Measurements from ENCODE around the gene ZNF710. TPM values are rescaled to one million over a fixed set of nuclear protein-coding genes. Genes with fewer than 3 reads are reported as not detected.

The ZNF710 gene
- total and polyA plus RNA-seq, 2 experiments from 2014 or later, result 7.8 to 22.2 TPM

GRCh38 chr15:90060797-90061196 lies 59.7 kb downstream of the ZNF710 start:
- peaks cover 44% of the 10 kb centered on the region for H3K4me1 ChIP-seq (ENCODE audit: low read depth)
- H3K27ac ChIP-seq, result no peak overlapping the region
- H3K36me3 ChIP-seq, result no peaks in the 10 kb centered on the region

GRCh38 chr15:90062023-90062442 lies 60.9 kb downstream of the ZNF710 start:
- DNase-seq (ENCODE audit: low read depth in 1 of 2, low spot score in 1 of 2), result peak; percentile 48 to 56
- Histone ChIP-seq H3K27me3 (no peaks in the 10 kb centered on the region), H3K4me3 (no peak overlapping the region), H3K27ac (peak overlapping the region; percentile 91), H3K4me1 (ENCODE audit: low read depth) (peaks cover 49% of the 10 kb centered on the region), H3K36me3 (no peaks in the 10 kb centered on the region), H3K9me3 (ENCODE audit: low read depth) (no peaks in the 10 kb centered on the region)
- no peak for TF ChIP-seq CTCF (IDR thresholded peaks at IDR 0.05; ENCODE audit: low read depth, low read length)

More at GRCh38 chr15:90060797-90061196, 59.7 kb downstream of the ZNF710 start:
- Histone ChIP-seq H3K9me3 (ENCODE audit: low read depth) (no peaks in the 10 kb centered on the region), H3K27me3 (no peaks in the 10 kb centered on the region), H3K4me3 (no peak overlapping the region)
- no peak for DNase-seq (ENCODE audit: low read depth in 1 of 2, low spot score in 1 of 2)
- no peak for TF ChIP-seq CTCF (IDR thresholded peaks at IDR 0.05; ENCODE audit: low read depth, low read length)

GRCh38 chr15:90062462-90062932 lies 61.4 kb downstream of the ZNF710 start:
- no peaks in the 10 kb centered on the region for H3K27me3 ChIP-seq
- H3K9me3 ChIP-seq (ENCODE audit: low read depth), result no peaks in the 10 kb centered on the region
- peak overlapping the region; percentile 91 for H3K27ac ChIP-seq
- TF ChIP-seq CTCF (IDR thresholded peaks at IDR 0.05; ENCODE audit: low read depth, low read length), result no peak
- no peak overlapping the region for H3K4me3 ChIP-seq
- H3K36me3 ChIP-seq, result no peaks in the 10 kb centered on the region
- DNase-seq (ENCODE audit: low read depth in 1 of 2, low spot score in 1 of 2), result no peak
- H3K4me1 ChIP-seq (ENCODE audit: low read depth), result peaks cover 49% of the 10 kb centered on the region

GRCh38 chr15:90062973-90063769 lies 62.0 kb downstream of the ZNF710 start:
- H3K36me3 ChIP-seq, result no peaks in the 10 kb centered on the region
- no peak for DNase-seq (ENCODE audit: low read depth in 1 of 2, low spot score in 1 of 2)
- no peaks in the 10 kb centered on the region for H3K27me3 ChIP-seq
- H3K27ac ChIP-seq, result peak overlapping the region; percentile 91
- peaks cover 49% of the 10 kb centered on the region for H3K4me1 ChIP-seq (ENCODE audit: low read depth)
- H3K4me3 ChIP-seq, result no peak overlapping the region
- no peaks in the 10 kb centered on the region for H3K9me3 ChIP-seq (ENCODE audit: low read depth)
- TF ChIP-seq CTCF (IDR thresholded peaks at IDR 0.05; ENCODE audit: low read depth, low read length), result no peak

GRCh38 chr15:90063770-90064247 lies 62.7 kb downstream of the ZNF710 start:
- DNase-seq (ENCODE audit: low read depth in 1 of 2, low spot score in 1 of 2), result no peak
- Histone ChIP-seq H3K27me3 (no peaks in the 10 kb centered on the region), H3K4me3 (no peak overlapping the region), H3K4me1 (ENCODE audit: low read depth) (peaks cover 49% of the 10 kb centered on the region), H3K9me3 (ENCODE audit: low read depth) (no peaks in the 10 kb centered on the region), H3K36me3 (no peaks in the 10 kb centered on the region), H3K27ac (peak overlapping the region; percentile 91)
- TF ChIP-seq CTCF (IDR thresholded peaks at IDR 0.05; ENCODE audit: low read depth, low read length), result no peak

Measured in cardiac muscle cell (in vitro differentiated cells and primary cell).